Right kidney (tissue), 1 donor: Measurements from ENCODE around the gene EYS.

Experiments used
- DNase-seq: peaks from one replicate; pipeline ENCODE4 v3.0.0-alpha.2; 2016

EYS gene

DNA sequence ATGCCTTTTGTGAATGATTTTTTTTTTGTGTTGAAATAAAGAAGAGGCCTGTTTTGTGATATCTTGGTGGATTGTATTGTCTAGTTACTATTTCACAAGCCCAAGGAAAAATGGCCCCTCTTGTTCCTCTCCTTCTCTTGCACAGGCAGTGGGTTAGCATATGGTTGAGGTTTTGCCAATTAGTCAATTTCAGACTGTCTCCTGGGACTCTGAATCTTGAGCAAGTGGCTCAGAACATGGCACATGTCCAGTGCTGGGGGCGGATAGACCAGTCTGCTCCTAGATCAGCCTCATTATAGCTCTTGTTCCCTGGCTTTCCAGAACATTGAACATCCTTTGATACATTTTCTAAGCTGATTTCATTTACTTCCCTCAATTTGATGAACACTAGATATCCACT is 1482.2 kb downstream of the EYS start:
- no peak for DNase-seq

GRCh38 chr6:64221776-64222175 is 1485.2 kb downstream of the EYS start:
- no peak for DNase-seq

DNA sequence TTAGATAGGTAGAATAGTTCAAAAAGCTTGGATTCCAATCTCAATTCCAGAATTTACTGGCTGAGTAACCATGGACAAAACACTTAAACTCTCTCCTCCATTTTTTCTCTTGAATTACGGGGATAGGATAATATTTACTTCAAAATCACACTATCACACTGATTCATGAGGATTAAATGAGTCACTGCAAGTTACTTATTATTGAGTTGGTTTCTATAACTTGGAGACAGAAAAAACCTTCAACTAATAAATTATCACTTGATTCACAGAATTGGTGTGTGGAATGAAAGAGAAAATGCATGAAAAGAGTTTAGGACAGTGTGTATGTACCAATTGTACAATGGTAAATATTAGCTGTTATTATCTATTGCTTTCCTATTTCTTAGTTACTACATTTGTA is 1486.2 kb downstream of the EYS start:
- DNase-seq, result no peak

DNA sequence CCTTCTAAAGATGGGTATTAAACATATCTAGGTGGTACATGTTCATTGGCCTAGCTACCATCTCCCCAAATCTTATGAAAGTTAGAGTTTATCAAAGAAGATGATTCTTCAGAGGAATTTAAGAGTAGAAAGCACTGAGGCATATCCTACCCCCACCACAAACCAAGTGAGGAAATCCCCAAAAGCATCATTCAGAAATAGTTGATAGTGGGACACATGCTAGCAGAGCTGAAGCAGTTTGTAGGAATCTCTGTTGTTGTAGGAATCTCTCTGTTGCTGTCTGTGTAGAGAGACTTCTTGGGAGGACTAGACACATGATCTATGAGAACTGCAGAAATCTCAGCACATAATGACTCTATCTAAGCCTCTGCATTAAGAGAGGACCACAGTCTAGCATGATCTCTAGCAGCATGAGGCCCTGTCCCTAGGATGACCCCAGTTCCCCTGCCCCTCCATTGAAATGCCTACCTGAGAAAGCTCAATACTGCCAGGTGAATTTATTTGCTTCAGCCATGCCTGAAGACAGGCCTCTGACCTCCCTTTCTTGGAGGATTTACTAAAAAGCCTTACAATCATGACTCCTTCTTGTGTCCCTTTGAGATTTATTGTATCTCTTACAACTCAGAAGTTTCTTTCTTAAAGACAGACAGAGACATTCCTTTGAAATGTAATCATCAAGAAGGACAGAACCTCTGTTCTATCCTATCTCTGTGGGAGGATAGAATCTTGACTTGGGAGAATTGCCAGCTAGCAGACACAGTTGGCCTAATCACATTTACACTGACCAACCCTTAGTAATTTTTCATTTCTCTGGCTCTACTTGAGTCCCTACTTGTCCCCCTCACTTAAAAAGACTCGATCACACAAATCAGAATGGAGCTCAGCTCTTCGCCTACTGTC is 1489.1 kb downstream of the EYS start:
- no peak for DNase-seq

DNA sequence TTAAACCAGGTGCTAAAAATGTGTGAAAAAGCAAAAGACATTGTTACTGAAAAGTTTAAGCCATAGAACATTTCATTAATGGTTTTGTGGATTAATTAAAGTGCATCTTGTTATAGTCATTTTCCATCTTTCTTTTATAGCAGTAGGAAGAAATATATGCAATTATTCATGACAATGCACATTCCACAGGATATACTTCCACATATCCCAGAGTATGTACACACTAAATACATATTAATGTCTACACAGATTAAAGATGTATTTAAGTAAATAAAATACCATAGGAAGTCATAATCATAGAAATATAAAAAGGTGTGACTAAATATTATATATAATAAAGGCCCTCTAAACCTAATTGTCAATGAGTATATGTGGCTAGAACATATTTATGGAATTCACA is 1492.7 kb downstream of the EYS start:
- DNase-seq, result no peak

DNA sequence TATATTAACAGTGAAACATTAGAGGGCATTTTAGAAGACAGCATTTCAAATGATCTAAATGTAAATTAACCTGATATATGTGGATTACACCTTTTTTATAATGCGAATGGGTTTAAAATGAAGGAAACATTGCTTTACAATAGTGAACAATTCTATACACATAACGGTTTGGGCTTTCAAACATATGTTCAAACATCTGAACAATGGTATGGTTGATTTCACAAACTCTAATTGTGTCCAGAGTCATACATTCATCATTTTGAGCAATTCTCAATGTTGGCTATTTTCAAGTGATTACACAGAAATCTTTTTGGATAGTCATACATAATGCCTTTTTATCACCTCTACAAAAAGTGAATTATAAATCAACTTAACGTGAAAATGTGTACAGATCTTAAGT is 1493.3 kb downstream of the EYS start:
- DNase-seq, result no peak

GRCh38 chr6:64197246-64197645 is 1509.8 kb downstream of the EYS start:
- DNase-seq, result no peak

DNA sequence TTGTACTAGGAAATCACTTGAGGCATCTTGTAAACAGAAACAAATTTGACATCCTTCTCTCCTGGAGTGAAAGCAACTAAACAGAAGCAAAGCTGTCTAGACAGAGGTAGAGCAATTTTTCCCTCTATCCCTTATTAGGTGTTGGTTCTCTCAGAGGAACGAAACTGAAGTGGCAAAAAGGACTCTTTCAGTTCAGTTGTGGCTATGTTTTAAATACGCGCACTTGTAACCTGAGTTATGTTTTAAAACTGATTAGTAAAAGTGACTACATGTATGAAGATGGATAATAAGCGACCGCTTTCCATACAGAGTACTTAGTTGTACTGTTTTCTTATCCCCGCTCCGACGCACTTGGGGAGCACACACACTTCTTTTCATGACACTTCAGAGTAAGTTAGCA is 1520.4 kb downstream of the EYS start:
- DNase-seq, result no peak

GRCh38 chr6:64185621-64186020 is 1521.4 kb downstream of the EYS start:
- DNase-seq, result no peak

GRCh38 chr6:64175296-64175695 is 1531.7 kb downstream of the EYS start:
- no peak for DNase-seq

- DNase-seq, result no peak
These were observed 1536.7 kb downstream of the EYS start for GRCh38 chr6:64170316-64170715.

GRCh38 chr6:64160486-64160885 is 1546.5 kb downstream of the EYS start:
- DNase-seq, result no peak

DNA sequence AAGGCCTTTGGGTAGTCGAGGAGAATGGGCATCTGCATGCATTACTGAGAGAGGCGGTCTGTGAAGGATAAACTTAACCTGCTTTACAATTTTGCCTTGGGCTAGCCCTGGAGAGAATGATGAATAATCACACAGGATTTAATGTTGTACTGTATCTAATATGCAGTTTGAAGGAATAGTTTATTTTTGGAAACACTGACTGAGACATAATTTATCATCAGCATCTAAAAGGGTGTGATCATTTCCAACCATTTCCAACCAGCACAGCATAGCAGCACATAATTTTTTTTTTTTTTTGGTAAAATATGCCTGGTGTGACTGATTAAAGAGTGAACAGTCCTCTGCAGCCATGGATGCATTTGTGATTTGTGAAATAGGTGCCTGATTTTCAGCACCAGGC is 1552.0 kb downstream of the EYS start:
- no peak for DNase-seq

DNA sequence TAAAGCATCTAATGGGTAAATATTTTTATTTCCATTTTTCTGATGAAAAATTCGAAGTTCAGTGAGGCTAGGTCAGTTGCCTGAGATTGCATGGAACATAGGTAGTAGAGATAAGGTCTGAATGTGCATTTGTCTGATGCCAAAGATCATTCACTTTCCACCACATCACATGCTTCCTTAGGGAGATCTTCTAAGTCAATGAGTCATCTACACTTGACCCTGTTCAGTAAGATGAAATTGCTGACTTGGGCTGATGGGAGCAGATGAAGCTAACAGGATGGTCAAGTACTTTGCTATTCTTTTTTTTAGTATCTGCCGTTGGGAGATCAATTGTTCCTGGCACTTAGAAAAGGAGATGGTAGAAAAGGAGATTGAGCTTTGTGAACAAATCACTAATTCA is 1560.2 kb downstream of the EYS start:
- no peak for DNase-seq

- DNase-seq, result no peak
These were observed 1560.9 kb downstream of the EYS start for GRCh38 chr6:64146094-64146493.

GRCh38 chr6:64145658-64146057 is 1561.4 kb downstream of the EYS start:
- DNase-seq, result no peak

- DNase-seq, result no peak
These were observed 1563.9 kb downstream of the EYS start for GRCh38 chr6:64143101-64143500.

- DNase-seq, result no peak
These were observed 1565.3 kb downstream of the EYS start for GRCh38 chr6:64141680-64142079.

- no peak for DNase-seq
These were observed 1578.6 kb downstream of the EYS start for GRCh38 chr6:64128301-64129024.

DNA sequence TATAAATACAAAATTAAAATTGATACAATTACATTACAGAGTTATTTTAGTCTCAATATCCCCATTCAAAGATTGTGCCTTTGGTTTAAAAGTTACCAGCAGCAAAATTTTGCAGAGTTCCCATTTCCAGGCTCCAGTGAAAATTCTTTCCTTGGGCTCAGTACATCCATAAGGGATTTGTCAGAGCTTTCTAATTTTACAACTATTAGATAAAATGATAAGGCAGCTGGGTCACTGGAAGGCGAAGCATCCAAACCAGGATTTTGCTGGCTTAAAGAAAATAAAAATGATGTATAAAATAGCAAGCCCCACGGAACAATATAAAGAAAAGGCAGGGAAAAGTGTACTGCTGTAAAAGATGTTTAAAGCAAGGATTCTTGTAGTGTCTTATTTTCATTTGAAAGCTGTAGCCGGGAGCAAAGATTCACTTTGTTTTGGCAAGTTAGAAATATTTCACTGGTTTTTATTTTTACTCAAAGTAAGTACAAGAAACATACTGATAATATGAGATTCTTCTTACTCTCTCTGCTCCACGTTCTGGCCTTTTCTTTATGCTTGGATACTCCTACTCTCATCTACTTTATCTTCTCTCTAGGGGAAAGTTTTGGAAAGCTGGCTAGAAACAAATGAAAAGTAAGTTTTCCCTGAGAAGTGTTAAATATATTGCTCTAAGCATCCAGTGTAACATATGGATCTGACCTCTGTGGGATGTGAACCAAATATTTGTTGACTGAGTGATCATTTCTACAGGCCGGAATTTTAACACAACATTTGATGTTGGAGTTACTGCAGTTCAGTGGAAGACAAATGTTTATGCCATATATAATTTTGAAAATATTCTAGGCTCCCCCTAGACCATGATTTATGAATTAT is 1583.0 kb downstream of the EYS start:
- DNase-seq, result no peak

- DNase-seq, result no peak
These were observed 1584.2 kb downstream of the EYS start for GRCh38 chr6:64122712-64123375.

GRCh38 chr6:64121011-64121565 is 1585.9 kb downstream of the EYS start:
- no peak for DNase-seq
